HG03025 (cell line): ENCODE measurements around the gene TSSK6.

Experiments used
- ATAC-seq: cut with Tn5 transposase; IDR thresholded peaks from one replicate; pipeline ENCODE4 v1.9.1; 2021; ENCODE audit warnings: mild to moderate bottlenecking, moderate library complexity; ENCODE audit not compliant: unreplicated experiment, low FRiP score

The TSSK6 gene

DNA sequence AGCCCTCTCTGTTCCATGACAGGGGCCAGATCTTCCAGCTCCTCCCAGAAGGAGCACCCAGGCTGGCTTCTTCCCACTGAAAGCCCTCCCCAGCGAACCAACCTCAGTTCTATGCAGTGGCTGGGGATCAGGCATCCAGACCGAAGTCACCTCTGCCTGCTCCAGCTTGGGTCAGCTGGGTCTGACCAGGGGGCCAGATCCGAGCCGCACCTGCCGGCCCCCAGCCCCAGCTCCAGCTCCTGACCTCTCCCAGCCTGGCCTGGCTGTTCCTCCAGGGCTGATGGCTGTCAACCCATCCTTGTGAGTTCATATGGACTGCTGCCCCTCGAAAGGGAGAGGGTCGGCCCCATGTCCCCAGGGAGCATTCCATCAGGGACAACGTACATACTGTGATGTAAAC is 8.0 kb downstream of the TSSK6 start:
- ATAC-seq, result no peak

DNA sequence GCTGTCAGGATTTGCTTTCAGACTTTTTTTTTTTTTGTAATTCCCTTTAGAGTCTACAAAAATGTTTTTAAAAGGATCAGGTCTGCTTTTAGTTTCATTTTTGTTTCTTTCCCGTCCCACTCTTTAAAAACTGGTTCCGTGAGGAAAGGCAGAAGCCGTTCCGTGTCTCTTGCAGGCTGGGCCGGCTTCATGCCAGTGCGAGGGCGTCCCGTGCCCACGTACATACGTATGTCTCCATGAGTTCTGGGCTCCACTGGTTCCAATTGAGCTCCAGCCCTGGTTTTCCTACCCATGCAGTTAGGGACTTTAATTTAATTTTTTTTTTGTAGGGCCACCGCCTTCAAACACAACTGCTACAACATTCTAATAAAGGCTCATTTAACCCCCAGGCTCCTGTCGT is 8.8 kb downstream of the TSSK6 start:
- ATAC-seq, result no peak

GRCh38 chr19:19505669-19506326 is 9.6 kb downstream of the TSSK6 start:
- ATAC-seq, result no peak

GRCh38 chr19:19504754-19505668 is 10.3 kb downstream of the TSSK6 start:
- no peak for ATAC-seq

GRCh38 chr19:19502808-19503602 is 12.3 kb downstream of the TSSK6 start:
- no peak for ATAC-seq

DNA sequence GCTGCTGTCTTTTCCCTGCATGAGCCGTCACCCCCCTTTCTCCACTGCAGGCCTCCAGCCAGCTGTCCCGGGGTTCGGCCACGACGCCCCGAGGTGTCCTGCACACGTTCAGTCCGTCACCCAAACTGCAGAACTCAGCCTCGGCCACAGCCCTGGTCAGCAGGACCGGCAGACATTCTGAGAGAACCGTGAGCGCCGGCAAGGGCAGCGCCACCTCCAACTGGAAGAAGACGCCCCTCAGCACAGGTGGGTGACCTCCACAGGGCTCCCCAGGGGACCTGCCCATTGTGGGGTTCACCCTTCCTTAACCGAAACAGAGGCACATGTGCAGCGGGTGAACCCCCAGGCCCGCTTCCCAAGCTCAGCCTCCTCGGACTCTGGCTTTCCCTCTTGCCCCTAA is 13.1 kb downstream of the TSSK6 start:
- ATAC-seq, result no peak

DNA sequence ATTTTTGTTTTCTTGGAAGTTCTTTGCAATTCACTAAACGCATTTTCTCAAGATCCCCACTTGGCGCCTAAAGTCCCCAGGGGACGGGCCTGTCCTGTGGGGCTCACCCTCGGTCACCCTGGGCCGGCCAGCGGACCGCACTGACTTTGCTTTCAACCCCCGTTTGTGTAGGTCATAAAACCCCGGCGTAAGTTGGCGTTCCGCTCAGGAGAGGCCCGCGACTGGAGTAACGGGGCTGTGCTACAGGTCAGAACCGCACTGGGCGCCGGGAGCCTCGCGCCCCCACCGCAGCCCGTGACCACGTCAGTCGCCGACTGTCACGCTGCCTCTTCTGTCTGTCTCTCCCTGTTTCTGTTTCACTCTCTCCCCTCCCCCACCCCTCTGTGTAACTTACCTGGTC is 13.6 kb downstream of the TSSK6 start:
- no peak for ATAC-seq

DNA sequence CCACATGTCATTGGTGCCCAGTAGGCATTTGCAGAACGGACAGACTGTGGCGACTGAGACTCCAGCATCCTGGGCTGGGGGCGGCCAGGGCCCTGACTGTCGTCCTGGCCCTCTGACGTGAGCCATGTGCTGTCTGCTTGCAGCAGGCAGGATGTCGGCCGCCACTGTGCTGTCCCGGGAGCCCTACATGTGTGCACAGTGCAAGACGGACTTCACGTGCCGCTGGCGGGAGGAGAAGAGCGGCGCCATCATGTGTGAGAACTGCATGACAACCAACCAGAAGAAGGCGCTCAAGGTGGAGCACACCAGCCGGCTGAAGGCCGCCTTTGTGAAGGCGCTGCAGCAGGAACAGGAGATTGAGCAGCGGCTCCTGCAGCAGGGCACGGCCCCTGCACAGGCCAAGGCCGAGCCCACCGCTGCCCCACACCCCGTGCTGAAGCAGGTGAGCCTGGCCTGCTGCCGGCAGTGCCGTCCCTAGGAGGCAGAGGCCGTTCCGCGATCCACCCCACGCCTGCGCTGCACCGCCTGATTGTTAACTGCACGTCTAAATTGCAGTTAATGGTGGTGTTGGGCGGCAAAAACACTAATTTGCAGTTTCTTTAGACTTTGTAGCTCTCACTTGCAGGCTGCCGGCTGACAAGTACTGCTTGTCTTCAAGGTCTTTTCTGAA is 14.2 kb downstream of the TSSK6 start:
- ATAC-seq, result no peak

DNA sequence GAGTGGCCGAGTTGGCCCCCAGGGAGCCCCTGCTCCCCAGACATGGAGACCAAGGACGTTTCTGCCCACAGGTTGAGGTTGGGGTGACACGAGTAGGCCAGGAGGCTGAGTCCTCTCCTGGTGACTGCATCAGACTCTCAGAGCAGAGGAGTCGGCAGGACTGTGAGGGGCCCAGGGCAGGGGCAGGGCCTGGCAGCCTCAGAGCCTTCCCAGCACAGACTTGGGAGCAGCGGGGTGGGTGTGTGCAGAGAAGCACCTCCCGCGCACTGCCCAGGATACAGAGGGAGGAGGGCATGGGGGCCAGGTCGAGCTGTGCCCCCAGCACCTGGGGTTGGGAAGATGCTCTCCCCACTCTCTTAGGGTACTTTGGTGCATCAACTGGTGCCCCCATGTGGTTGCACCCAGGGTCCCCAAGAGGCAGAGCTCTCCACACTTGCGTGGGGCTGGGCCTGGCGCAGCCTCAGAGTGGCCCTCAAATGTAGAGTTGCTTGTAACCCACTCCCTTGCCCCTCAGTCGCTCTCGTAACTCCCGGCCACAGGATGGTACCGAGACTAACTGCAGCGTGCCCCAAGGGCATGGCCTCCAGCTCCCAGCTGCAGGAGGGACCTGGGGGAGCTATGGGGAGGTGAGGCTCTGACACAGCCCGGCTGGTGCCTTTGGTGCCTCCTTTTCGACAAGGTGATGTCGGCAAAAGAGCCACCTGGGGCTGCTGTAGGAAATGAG is 15.9 kb downstream of the TSSK6 start:
- ATAC-seq, result no peak

GRCh38 chr19:19498255-19498991 is 16.9 kb downstream of the TSSK6 start:
- ATAC-seq, result no peak

DNA sequence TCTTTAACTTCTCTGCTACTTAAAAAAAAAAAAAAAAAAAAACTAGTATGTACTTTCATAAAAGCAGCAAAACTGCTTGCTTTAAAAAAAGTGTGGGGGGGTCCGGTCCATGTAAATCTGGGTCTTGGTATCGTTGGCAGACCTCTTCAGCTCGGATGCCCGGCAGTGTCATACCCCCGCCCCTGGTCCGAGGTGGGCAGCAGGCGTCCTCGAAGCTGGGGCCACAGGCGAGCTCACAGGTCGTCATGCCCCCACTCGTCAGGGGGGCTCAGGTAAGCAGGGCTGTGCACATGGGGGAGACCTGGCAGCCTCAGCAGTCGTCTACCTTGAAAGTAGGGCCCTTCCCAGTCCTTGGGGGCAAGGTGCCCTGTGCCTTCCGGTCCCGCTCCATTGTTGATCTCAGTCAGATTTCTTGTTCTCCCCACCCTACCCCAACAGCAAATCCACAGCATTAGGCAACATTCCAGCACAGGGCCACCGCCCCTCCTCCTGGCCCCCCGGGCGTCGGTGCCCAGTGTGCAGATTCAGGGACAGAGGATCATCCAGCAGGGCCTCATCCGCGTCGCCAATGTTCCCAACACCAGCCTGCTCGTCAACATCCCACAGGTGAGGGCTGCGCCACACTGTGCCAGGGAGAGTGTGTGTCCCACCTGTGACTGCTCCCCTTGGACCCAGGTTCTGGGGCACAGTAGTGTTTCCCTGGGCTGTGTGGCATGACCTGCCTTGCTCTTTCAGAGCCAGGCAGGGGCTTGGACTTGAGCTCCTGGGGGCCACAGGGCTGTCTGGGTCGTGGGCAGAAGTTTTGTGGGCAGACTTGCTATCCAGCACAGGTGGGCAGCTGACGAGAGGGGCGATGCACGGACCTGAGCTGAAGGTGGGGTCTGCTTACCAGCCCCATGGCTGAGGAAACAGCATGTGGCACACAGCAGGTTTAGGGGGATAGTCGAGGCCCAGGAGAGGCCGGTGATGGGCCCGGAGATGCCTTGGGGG is 19.4 kb downstream of the TSSK6 start:
- no peak for ATAC-seq

- no peak for ATAC-seq
Measured at GRCh38 chr19:19493841-19494546, 21.4 kb downstream of the TSSK6 start.

DNA sequence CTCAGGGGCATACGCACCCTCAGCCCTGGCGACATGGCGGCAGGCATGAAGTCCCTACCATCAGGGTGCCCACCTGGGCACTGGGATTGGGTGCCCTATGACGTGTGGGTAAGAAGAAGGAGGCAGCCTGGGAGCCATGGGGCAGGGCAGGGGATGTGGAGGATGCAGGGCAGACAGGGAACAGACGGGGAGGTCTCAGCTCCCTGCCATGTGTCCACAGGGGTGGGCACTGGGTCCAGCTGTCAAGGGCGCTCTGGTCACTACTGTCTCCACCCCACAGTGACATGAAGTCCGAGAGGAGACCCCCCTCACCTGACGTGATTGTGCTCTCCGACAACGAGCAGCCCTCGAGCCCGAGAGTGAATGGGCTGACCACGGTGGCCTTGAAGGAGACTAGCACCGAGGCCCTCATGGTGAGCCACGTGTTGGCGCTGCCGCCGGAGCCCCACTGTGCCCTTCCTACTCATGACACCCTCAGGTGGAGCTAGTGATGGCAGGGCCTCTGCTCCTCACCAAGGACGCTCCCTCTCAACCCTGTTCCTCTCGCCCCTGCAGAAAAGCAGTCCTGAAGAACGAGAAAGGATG is 23.2 kb downstream of the TSSK6 start:
- no peak for ATAC-seq

- ATAC-seq, result no peak
Measured at GRCh38 chr19:19491321-19492025, 23.9 kb downstream of the TSSK6 start.

- no peak for ATAC-seq
Measured at GRCh38 chr19:19490214-19490968, 25.0 kb downstream of the TSSK6 start.

DNA sequence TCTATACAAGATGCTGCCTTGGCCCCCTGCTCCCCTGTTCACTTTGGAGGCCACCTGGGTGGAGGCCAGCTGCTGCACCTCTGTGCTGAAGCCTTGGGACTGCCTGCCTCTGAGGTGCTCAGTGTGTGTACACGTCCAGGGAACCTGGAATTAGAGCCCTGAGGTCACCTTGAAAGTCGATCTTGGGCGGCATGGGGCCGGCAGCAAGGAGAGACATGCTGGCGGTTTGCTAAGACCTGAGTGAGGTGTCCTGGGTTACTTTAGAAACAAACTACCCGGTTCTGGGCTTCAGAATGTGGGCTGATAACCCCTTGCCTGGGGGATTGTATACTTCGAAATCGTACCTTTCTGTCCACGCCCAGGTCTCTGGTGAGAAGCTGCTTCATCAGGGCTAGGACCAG is 25.5 kb downstream of the TSSK6 start:
- ATAC-seq, result no peak
